PFSK-1 (cell line): ENCODE results near the gene EXOC6B.
A peak's percentile ranks its signal among the peaks of the same experiment; 100 is the strongest.

Experiments used
- FOXP2 ChIP-seq: optimal IDR thresholded peaks from 2 replicates; pipeline ENCODE3; 2011; ENCODE audit warnings: borderline replicate concordance, control low read depth, inconsistent platforms; ENCODE audit not compliant: insufficient read depth; ENCODE audit errors: extremely low read length, extremely low read depth
- POLR2AphosphoS5 ChIP-seq: IDR thresholded peaks from 2 replicates; pipeline ENCODE4 v1.6.1; 2012; ENCODE audit warnings: low read depth, mild to moderate bottlenecking, control low read depth, low read length, moderate library complexity
- REST ChIP-seq, 2 experiments: IDR thresholded peaks; 2 replicates each; pipeline versions ENCODE4 v1.6.1 to v1.8.0; 2011 to 2012; ENCODE audit warnings: low read depth in 2 of 2, low read length in 2 of 2, control low read depth in 1 of 2, inconsistent platforms in 1 of 2, mild to moderate bottlenecking in 1 of 2, moderate library complexity in 1 of 2; ENCODE audit not compliant: insufficient read depth in 1 of 2
- SIN3A ChIP-seq: IDR thresholded peaks from 2 replicates; pipeline ENCODE4 v1.6.1; 2012; ENCODE audit warnings: mild to moderate bottlenecking, low read length, moderate library complexity, borderline replicate concordance; ENCODE audit not compliant: insufficient read depth
- TAF1 ChIP-seq: IDR thresholded peaks from 2 replicates; pipeline ENCODE4 v1.6.1; 2012; ENCODE audit warnings: low read length, control low read depth, borderline replicate concordance; ENCODE audit not compliant: insufficient read depth

The EXOC6B gene

GRCh38 chr2:72694715-72695496 is 130.9 kb downstream of the EXOC6B start:
- no peak for TF ChIP-seq SIN3A
- TF ChIP-seq TAF1 = no peak
- TF ChIP-seq FOXP2 = no peak
- peak in 1 of 2 experiments; percentile 38; a peak in 1 of 4 replicates for TF ChIP-seq REST (IDR thresholded peaks at IDR 0.05; ENCODE audit: insufficient read depth in 1 of 2, low read depth in 2 of 2, low read length in 2 of 2)
- TF ChIP-seq POLR2AphosphoS5 = no peak

- TF ChIP-seq POLR2AphosphoS5 (no peak), SIN3A (no peak), REST (IDR thresholded peaks at IDR 0.05; ENCODE audit: insufficient read depth in 1 of 2, low read depth in 2 of 2, low read length in 2 of 2) (no peak), TAF1 (no peak), FOXP2 (no peak)
Measured at GRCh38 chr2:72689579-72690195, 136.1 kb downstream of the EXOC6B start.

GRCh38 chr2:72685638-72686213 is 140.1 kb downstream of the EXOC6B start:
- no peak for TF ChIP-seq SIN3A
- TF ChIP-seq POLR2AphosphoS5 = no peak
- no peak for TF ChIP-seq FOXP2
- no peak for TF ChIP-seq REST (IDR thresholded peaks at IDR 0.05; ENCODE audit: insufficient read depth in 1 of 2, low read depth in 2 of 2, low read length in 2 of 2)
- TF ChIP-seq TAF1 = no peak

GRCh38 chr2:72682061-72682460 is 143.8 kb downstream of the EXOC6B start:
- no peak for TF ChIP-seq REST (IDR thresholded peaks at IDR 0.05; ENCODE audit: insufficient read depth in 1 of 2, low read depth in 2 of 2, low read length in 2 of 2)
- no peak for TF ChIP-seq TAF1
- TF ChIP-seq SIN3A = no peak
- TF ChIP-seq POLR2AphosphoS5 = no peak
- no peak for TF ChIP-seq FOXP2
